GM23338 (cell line): ENCODE data around the gene PSD.
A peak's percentile ranks its signal among the peaks of the same experiment; 100 is the strongest.

Experiments used
- CREB1 ChIP-seq: fragments of 250-450 bp; sonication (Bioruptor Pico); IDR thresholded peaks from 2 replicates; pipeline ENCODE4 v1.5.0; 2020; ENCODE audit warnings: low read depth, mild to moderate bottlenecking, moderate library complexity
- CTCF ChIP-seq, 2 experiments: fragments of 200-600 bp in 1 of 2; sonication (generic) in 1 of 2; conservative IDR thresholded peaks; 2 replicates each; pipeline versions ENCODE4 v1.5.1 to v1.6.1; 2016 to 2017; ENCODE audit warnings: antibody characterized with exemption in 2 of 2, low read depth in 2 of 2, mild to moderate bottlenecking in 2 of 2, moderate library complexity in 1 of 2
- ETS1 ChIP-seq: IDR thresholded peaks from 2 replicates; pipeline ENCODE4 v1.6.1; 2016; ENCODE audit warnings: antibody characterized with exemption
- EZH2 ChIP-seq: fragments of 200-600 bp; sonication (generic); IDR thresholded peaks from one replicate; pipeline ENCODE4 v1.8.0; 2017; ENCODE audit warnings: antibody characterized with exemption, mild to moderate bottlenecking, low read depth; ENCODE audit not compliant: unreplicated experiment
- EZH2phosphoT487 ChIP-seq: fragments of 200-600 bp; sonication (generic); IDR thresholded peaks from one replicate; pipeline ENCODE4 v1.8.1; 2018; ENCODE audit warnings: antibody characterized with exemption; ENCODE audit not compliant: unreplicated experiment
- NANOG ChIP-seq: IDR thresholded peaks from 2 replicates; pipeline ENCODE4 v1.6.1; 2016; ENCODE audit warnings: antibody characterized with exemption, borderline replicate concordance
- POLR2AphosphoS5 ChIP-seq: IDR thresholded peaks from 2 replicates; pipeline ENCODE4 v1.6.1; 2016; ENCODE audit warnings: antibody characterized with exemption, low read depth
- REST ChIP-seq: IDR thresholded peaks from one replicate; pipeline ENCODE4 v1.6.1; 2018; ENCODE audit warnings: antibody characterized with exemption; ENCODE audit not compliant: unreplicated experiment
- STAT1 ChIP-seq: IDR thresholded peaks from one replicate; pipeline ENCODE4 v1.6.1; 2016; ENCODE audit warnings: antibody characterized with exemption; ENCODE audit not compliant: unreplicated experiment
- ZNF114 ChIP-seq: fragments of 250-450 bp; sonication (Bioruptor Pico); IDR thresholded peaks from 2 replicates; pipeline ENCODE4 v1.5.0; 2020; ENCODE audit warnings: mild to moderate bottlenecking, moderate library complexity
- ZNF331 ChIP-seq: fragments of 250-450 bp; sonication (Bioruptor Pico); IDR thresholded peaks from 2 replicates; pipeline ENCODE4 v1.5.0; 2020; ENCODE audit warnings: low read depth, mild to moderate bottlenecking, moderate library complexity
- TF ChIP-seq, protein P1 (sequence below): fragments of 250-450 bp; sonication (Bioruptor Pico); IDR thresholded peaks from 2 replicates; pipeline ENCODE4 v1.5.0; 2020; ENCODE audit warnings: mild to moderate bottlenecking, moderate library complexity

- peak; percentile 65 for TF ChIP-seq POLR2AphosphoS5
- TF ChIP-seq CTCF (conservative IDR thresholded peaks at IDR 0.05; ENCODE audit: low read depth in 2 of 2): peak; percentile 65 to 97
- TF ChIP-seq EZH2: no peak
- no peak for TF ChIP-seq REST
- no peak for TF ChIP-seq ETS1
- TF ChIP-seq EZH2phosphoT487: no peak
- TF ChIP-seq ZNF331 (CRISPR knock-in tag): no peak
- TF ChIP-seq ZNF114 (CRISPR knock-in tag): no peak
- TF ChIP-seq STAT1: no peak
- no peak for TF ChIP-seq NANOG
- TF ChIP-seq, protein P1, sequence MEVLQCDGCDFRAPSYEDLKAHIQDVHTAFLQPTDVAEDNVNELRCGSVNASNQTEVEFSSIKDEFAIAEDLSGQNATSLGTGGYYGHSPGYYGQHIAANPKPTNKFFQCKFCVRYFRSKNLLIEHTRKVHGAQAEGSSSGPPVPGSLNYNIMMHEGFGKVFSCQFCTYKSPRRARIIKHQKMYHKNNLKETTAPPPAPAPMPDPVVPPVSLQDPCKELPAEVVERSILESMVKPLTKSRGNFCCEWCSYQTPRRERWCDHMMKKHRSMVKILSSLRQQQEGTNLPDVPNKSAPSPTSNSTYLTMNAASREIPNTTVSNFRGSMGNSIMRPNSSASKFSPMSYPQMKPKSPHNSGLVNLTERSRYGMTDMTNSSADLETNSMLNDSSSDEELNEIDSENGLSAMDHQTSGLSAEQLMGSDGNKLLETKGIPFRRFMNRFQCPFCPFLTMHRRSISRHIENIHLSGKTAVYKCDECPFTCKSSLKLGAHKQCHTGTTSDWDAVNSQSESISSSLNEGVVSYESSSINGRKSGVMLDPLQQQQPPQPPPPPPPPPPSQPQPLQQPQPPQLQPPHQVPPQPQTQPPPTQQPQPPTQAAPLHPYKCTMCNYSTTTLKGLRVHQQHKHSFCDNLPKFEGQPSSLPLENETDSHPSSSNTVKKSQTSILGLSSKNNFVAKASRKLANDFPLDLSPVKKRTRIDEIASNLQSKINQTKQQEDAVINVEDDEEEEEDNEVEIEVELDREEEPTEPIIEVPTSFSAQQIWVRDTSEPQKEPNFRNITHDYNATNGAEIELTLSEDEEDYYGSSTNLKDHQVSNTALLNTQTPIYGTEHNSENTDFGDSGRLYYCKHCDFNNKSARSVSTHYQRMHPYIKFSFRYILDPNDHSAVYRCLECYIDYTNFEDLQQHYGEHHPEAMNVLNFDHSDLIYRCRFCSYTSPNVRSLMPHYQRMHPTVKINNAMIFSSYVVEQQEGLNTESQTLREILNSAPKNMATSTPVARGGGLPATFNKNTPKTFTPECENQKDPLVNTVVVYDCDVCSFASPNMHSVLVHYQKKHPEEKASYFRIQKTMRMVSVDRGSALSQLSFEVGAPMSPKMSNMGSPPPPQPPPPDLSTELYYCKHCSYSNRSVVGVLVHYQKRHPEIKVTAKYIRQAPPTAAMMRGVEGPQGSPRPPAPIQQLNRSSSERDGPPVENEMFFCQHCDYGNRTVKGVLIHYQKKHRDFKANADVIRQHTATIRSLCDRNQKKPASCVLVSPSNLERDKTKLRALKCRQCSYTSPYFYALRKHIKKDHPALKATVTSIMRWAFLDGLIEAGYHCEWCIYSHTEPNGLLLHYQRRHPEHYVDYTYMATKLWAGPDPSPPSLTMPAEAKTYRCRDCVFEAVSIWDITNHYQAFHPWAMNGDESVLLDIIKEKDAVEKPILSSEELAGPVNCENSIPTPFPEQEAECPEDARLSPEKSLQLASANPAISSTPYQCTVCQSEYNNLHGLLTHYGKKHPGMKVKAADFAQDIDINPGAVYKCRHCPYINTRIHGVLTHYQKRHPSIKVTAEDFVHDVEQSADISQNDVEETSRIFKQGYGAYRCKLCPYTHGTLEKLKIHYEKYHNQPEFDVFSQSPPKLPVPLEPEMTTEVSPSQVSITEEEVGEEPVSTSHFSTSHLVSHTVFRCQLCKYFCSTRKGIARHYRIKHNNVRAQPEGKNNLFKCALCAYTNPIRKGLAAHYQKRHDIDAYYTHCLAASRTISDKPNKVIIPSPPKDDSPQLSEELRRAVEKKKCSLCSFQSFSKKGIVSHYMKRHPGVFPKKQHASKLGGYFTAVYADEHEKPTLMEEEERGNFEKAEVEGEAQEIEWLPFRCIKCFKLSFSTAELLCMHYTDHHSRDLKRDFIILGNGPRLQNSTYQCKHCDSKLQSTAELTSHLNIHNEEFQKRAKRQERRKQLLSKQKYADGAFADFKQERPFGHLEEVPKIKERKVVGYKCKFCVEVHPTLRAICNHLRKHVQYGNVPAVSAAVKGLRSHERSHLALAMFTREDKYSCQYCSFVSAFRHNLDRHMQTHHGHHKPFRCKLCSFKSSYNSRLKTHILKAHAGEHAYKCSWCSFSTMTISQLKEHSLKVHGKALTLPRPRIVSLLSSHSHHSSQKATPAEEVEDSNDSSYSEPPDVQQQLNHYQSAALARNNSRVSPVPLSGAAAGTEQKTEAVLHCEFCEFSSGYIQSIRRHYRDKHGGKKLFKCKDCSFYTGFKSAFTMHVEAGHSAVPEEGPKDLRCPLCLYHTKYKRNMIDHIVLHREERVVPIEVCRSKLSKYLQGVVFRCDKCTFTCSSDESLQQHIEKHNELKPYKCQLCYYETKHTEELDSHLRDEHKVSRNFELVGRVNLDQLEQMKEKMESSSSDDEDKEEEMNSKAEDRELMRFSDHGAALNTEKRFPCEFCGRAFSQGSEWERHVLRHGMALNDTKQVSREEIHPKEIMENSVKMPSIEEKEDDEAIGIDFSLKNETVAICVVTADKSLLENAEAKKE (CRISPR knock-in tag): no peak
- TF ChIP-seq CREB1 (CRISPR knock-in tag): peak; percentile 71
Measured at GRCh38 chr10:102422545-102423129, 4.1 kb upstream of the PSD start.
